Panc1 (cell line): ENCODE measurements around the gene SURF4. TPM values are rescaled to one million over a fixed set of nuclear protein-coding genes. Genes with fewer than 3 reads are reported as not detected.

Experiments used
- ATAC-seq: fragments of 200-7000 bp; cut with Tn5 transposase; 2 replicates; pipeline ENCODE4 v1.9.1; 2020; ENCODE audit warnings: mild to moderate bottlenecking, moderate library complexity
- BruUV-seq: library from RNA; stranded (reverse); fragments of 400-500 nt; replicated peaks from 2 replicates; lab custom pipeline; 2021; lab: Mats Ljungman, UMichigan
- CTCF ChIA-PET: fragments of 300-600 bp; sonication (Branson Sonifier 250); formaldehyde crosslinking; loops from one replicate; lab custom pipeline; 2022; ENCODE audit warnings: antibody characterized with exemption; lab: Charles Lee
- POLR2A ChIA-PET: fragments of 300-600 bp; sonication (Branson Sonifier 250); formaldehyde crosslinking; loops from one replicate; lab custom pipeline; 2022; ENCODE audit warnings: antibody characterized with exemption; lab: Charles Lee
- DNase-seq: peaks from one replicate; pipeline ENCODE4 v3.0.0-alpha.2; 2010; ENCODE audit warnings: low read depth, low spot score
- H3K27ac ChIP-seq: 2 replicates; pipeline ENCODE4 v1.5.1; 2011; ENCODE audit warnings: mild to moderate bottlenecking, low read length, inconsistent platforms
- H3K27me3 ChIP-seq: fragments of 200-500 bp; sonication (Bioruptor generic); 2 replicates; pipeline ENCODE4 v1.6.0; 2014; ENCODE audit warnings: low read length, inconsistent platforms; ENCODE audit not compliant: control insufficient read depth, insufficient read depth
- H3K36me3 ChIP-seq: fragments of 200-500 bp; sonication (Bioruptor generic); 2 replicates; pipeline ENCODE4 v1.5.1; 2014; ENCODE audit warnings: inconsistent platforms, mild to moderate bottlenecking, low read length, moderate library complexity; ENCODE audit not compliant: control insufficient read depth, insufficient read depth
- H3K4me1 ChIP-seq: 2 replicates; pipeline ENCODE4 v1.5.1; 2011; ENCODE audit warnings: inconsistent platforms, mild to moderate bottlenecking, low read length, moderate library complexity; ENCODE audit not compliant: control insufficient read depth, insufficient read depth
- H3K4me3 ChIP-seq, 2 experiments: 2 replicates each; pipeline ENCODE4 v1.5.1; 2011 to 2012; ENCODE audit warnings: low read depth in 2 of 2, low read length in 2 of 2, mild to moderate bottlenecking in 2 of 2, inconsistent platforms in 1 of 2, moderate library complexity in 1 of 2
- H3K9me3 ChIP-seq: fragments of 200-500 bp; sonication (Bioruptor generic); 2 replicates; pipeline ENCODE4 v1.5.1; 2014; ENCODE audit warnings: low read depth, mild to moderate bottlenecking, inconsistent platforms, low read length, moderate library complexity; ENCODE audit not compliant: control insufficient read depth, insufficient read depth
- POLR2AphosphoS5 ChIP-seq: IDR thresholded peaks from 2 replicates; pipeline ENCODE4 v1.6.1; 2012; ENCODE audit warnings: mild to moderate bottlenecking, low read depth, low read length, moderate library complexity
- SIN3A ChIP-seq: IDR thresholded peaks from 2 replicates; pipeline ENCODE4 v1.6.1; 2012; ENCODE audit warnings: low read depth, mild to moderate bottlenecking, low read length, moderate library complexity, borderline replicate concordance; ENCODE audit not compliant: insufficient read depth
- TCF7L2 ChIP-seq: IDR thresholded peaks from 2 replicates; pipeline ENCODE4 v1.6.1; 2011; ENCODE audit warnings: mild to moderate bottlenecking, low read depth, low read length, inconsistent platforms
- in situ Hi-C: cut with HindIII; loops from 2 replicates; pipeline ENCODE4 v1.10.0; 2016; ENCODE audit warnings: low sequenced_read_pairs, low pct_unique_long_range_greater_than_20kb
- intact Hi-C: fragments of 100-400 bp; cut with micrococcal nuclease; formaldehyde crosslinking; loops from one replicate; pipeline ENCODE4 v1.10.0; 2022; ENCODE audit not compliant: unreplicated experiment
- total RNA-seq: library from RNA; stranded (reverse); gene quantifications from one replicate; pipeline ENCODE4 v1.2.1, GENCODE V29; 2021; ENCODE audit not compliant: unreplicated experiment
- TF ChIP-seq, protein P1 (sequence below): fragments of 450-650 bp; IDR thresholded peaks from 2 replicates; pipeline ENCODE4 v1.5.1; 2017; ENCODE audit warnings: mild to moderate bottlenecking
- TF ChIP-seq, protein P2 (sequence below), 2 experiments: IDR thresholded peaks; 2 replicates each; pipeline ENCODE4 v1.6.1; 2011 to 2012; ENCODE audit warnings: low read depth in 2 of 2, control low read depth in 1 of 2, low read length in 1 of 2, mild to moderate bottlenecking in 1 of 2, moderate library complexity in 1 of 2; ENCODE audit not compliant: insufficient read depth in 1 of 2

Gene SURF4
- total RNA-seq, 1 experiment from 2014 or later, result 149 TPM

DNA sequence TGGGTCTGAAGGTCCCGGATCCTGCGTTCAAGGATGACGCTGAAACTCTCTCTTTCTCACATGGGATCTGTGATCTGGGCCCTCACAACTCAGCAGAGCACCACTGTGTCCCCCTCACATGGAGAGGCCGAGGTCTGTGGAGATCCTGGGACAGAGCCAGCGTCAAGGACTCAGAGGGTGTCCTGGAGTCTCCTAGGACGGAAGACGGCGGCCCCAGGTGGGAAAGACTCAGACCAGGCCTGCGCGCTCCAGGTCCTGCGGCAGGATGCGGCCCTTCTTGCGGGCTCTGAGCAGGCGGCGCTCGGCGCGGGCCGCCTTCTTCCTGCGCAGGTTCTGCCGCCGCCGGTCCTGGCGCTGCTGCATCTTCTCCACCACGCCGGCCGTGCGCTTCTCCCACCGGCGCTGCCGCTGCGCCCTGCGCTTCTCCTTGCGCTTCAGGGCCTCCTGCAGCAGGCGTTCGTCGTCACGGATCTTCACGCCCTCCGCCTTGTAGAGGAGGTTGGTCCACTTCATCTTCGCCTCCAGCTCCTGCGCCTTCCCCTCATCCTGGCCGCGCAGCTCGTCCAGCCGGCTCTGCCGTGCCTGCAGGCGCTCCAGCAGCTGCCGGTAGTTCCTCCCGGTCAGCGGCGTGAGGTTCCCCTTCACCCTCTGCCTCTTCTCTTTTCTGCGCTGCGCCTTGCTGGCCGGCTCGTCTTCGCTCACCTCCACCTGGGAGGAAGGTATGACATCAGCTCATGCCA, 44.0 kb downstream of the SURF4 start:
- Histone ChIP-seq H3K36me3 (peaks cover 8% of the 10 kb centered on the region), H3K27ac (no peak overlapping the region), H3K27me3 (no peaks in the 10 kb centered on the region), H3K4me3 (no peak overlapping the region), H3K9me3 (no peaks in the 10 kb centered on the region), H3K4me1 (peaks cover 6% of the 10 kb centered on the region)
- BruUV-seq, result no TSS peak
- ChIA-PET CTCF (no interaction called here), POLR2A (interaction anchor here (0.7 kb wide), 1 partner anchor 67 kb away, joined by 3 read pairs; no protein-coding TSS in a partner anchor)
- in situ Hi-C loops, result no loop called here
- DNase-seq, result no peak
- ATAC-seq, result no peak
- no peak for TF ChIP-seq SIN3A
- no peak for TF ChIP-seq POLR2AphosphoS5
- TF ChIP-seq, protein P1, sequence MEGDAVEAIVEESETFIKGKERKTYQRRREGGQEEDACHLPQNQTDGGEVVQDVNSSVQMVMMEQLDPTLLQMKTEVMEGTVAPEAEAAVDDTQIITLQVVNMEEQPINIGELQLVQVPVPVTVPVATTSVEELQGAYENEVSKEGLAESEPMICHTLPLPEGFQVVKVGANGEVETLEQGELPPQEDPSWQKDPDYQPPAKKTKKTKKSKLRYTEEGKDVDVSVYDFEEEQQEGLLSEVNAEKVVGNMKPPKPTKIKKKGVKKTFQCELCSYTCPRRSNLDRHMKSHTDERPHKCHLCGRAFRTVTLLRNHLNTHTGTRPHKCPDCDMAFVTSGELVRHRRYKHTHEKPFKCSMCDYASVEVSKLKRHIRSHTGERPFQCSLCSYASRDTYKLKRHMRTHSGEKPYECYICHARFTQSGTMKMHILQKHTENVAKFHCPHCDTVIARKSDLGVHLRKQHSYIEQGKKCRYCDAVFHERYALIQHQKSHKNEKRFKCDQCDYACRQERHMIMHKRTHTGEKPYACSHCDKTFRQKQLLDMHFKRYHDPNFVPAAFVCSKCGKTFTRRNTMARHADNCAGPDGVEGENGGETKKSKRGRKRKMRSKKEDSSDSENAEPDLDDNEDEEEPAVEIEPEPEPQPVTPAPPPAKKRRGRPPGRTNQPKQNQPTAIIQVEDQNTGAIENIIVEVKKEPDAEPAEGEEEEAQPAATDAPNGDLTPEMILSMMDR, result no peak
- TF ChIP-seq, protein P2, sequence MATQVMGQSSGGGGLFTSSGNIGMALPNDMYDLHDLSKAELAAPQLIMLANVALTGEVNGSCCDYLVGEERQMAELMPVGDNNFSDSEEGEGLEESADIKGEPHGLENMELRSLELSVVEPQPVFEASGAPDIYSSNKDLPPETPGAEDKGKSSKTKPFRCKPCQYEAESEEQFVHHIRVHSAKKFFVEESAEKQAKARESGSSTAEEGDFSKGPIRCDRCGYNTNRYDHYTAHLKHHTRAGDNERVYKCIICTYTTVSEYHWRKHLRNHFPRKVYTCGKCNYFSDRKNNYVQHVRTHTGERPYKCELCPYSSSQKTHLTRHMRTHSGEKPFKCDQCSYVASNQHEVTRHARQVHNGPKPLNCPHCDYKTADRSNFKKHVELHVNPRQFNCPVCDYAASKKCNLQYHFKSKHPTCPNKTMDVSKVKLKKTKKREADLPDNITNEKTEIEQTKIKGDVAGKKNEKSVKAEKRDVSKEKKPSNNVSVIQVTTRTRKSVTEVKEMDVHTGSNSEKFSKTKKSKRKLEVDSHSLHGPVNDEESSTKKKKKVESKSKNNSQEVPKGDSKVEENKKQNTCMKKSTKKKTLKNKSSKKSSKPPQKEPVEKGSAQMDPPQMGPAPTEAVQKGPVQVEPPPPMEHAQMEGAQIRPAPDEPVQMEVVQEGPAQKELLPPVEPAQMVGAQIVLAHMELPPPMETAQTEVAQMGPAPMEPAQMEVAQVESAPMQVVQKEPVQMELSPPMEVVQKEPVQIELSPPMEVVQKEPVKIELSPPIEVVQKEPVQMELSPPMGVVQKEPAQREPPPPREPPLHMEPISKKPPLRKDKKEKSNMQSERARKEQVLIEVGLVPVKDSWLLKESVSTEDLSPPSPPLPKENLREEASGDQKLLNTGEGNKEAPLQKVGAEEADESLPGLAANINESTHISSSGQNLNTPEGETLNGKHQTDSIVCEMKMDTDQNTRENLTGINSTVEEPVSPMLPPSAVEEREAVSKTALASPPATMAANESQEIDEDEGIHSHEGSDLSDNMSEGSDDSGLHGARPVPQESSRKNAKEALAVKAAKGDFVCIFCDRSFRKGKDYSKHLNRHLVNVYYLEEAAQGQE (IDR thresholded peaks at IDR 0.05; ENCODE audit: insufficient read depth in 1 of 2, low read depth in 2 of 2, low read length in 1 of 2), result no peak
- no peak for TF ChIP-seq TCF7L2
- intact Hi-C loops, result no loop called here

GRCh38 chr9:133331221-133331620, 44.6 kb downstream of the SURF4 start:
- H3K36me3 ChIP-seq, result peaks cover 8% of the 10 kb centered on the region
- ChIA-PET POLR2A (interaction anchor here (0.7 kb wide), 1 partner anchor 67 kb away, joined by 3 read pairs; no protein-coding TSS in a partner anchor), CTCF (no interaction called here)
- H3K4me1 ChIP-seq, result peaks cover 6% of the 10 kb centered on the region
- in situ Hi-C loops (no loop called here), intact Hi-C loops (no loop called here)
- no peaks in the 10 kb centered on the region for H3K27me3 ChIP-seq
- H3K9me3 ChIP-seq, result no peaks in the 10 kb centered on the region
- DNase-seq, result no peak
- no peak for TF ChIP-seq TCF7L2
- TF ChIP-seq, protein P1, result no peak
- TF ChIP-seq, protein P2 (IDR thresholded peaks at IDR 0.05; ENCODE audit: insufficient read depth in 1 of 2, low read depth in 2 of 2, low read length in 1 of 2), result no peak
- TF ChIP-seq SIN3A, result no peak
- TF ChIP-seq POLR2AphosphoS5, result no peak
- no peak for ATAC-seq
- no TSS peak for BruUV-seq
- H3K27ac ChIP-seq, result no peak overlapping the region
- no peak overlapping the region for H3K4me3 ChIP-seq
